MM.1S (cell line): Measurements from ENCODE around the gene SLC25A4.

Experiments
- EZH2 ChIP-seq: fragments of 300-600 bp; sonication (generic); optimal IDR thresholded peaks from 2 replicates; pipeline ENCODE3; 2017; ENCODE audit warnings: low read depth, mild to moderate bottlenecking, antibody characterized with exemption, low read length, mixed read lengths
- TF ChIP-seq, protein P1 (sequence below): fragments of 300-600 bp; sonication (generic); IDR thresholded peaks from 2 replicates; pipeline ENCODE4 v1.5.1; 2016; ENCODE audit warnings: antibody characterized with exemption, low read length, mixed read lengths

DNA sequence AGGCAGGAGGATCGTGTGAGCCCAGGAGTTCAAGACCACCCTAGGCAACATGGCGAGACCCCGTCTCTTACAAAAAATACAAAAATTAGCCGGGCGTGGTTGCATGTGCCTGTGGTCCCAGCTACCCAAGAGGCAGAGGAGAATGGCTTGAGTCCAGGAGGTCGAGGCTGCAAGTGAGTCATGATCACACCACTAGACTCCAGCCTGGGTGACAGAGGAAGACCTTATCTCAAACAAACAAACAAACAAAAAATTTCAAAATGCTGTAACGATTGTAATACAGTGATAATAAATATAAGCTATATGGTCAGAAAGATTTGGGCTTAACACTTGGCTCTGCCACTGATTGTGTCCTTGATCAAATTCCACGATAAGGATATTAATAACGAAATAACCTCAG lies 24.2 kb downstream of the SLC25A4 start:
- no peak for TF ChIP-seq EZH2
- TF ChIP-seq, protein P1, sequence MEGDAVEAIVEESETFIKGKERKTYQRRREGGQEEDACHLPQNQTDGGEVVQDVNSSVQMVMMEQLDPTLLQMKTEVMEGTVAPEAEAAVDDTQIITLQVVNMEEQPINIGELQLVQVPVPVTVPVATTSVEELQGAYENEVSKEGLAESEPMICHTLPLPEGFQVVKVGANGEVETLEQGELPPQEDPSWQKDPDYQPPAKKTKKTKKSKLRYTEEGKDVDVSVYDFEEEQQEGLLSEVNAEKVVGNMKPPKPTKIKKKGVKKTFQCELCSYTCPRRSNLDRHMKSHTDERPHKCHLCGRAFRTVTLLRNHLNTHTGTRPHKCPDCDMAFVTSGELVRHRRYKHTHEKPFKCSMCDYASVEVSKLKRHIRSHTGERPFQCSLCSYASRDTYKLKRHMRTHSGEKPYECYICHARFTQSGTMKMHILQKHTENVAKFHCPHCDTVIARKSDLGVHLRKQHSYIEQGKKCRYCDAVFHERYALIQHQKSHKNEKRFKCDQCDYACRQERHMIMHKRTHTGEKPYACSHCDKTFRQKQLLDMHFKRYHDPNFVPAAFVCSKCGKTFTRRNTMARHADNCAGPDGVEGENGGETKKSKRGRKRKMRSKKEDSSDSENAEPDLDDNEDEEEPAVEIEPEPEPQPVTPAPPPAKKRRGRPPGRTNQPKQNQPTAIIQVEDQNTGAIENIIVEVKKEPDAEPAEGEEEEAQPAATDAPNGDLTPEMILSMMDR: no peak
